AG04450 (cell line): ENCODE data around the gene SH2D3C. TPM values are rescaled to one million over a fixed set of nuclear protein-coding genes. Genes with fewer than 3 reads are reported as not detected.

Experiments
- CTCF ChIA-PET: fragments of 300-600, 350-600 bp; formaldehyde crosslinking; extraction: SDS; loops from one replicate; lab custom pipeline; 2022; ENCODE audit warnings: antibody characterized with exemption, inconsistent platforms; lab: Charles Lee
- POLR2A ChIA-PET: fragments of 350-600 bp; formaldehyde crosslinking; extraction: SDS; loops from one replicate; lab custom pipeline; 2021; ENCODE audit warnings: antibody characterized with exemption, inconsistent platforms; lab: Yijun Ruan, JAX
- DNase-seq: peaks from one replicate; pipeline ENCODE4 v3.0.0-alpha.2; 2011; ENCODE audit warnings: low read depth, low spot score
- H3K27ac ChIP-seq: one replicate; pipeline ENCODE4 v1.5.1; 2012; ENCODE audit warnings: low read depth, low read length, control low read depth
- H3K27me3 ChIP-seq: one replicate; pipeline ENCODE4 v1.6.0; 2012; ENCODE audit warnings: low read length; ENCODE audit not compliant: control insufficient read depth, insufficient read depth
- H3K4me3 ChIP-seq: 2 replicates; pipeline ENCODE4 v1.5.1; 2011; ENCODE audit warnings: mild to moderate bottlenecking, low read depth, low read length, control low read depth
- H3K9me3 ChIP-seq: 2 replicates; pipeline ENCODE4 v1.5.1; 2012; ENCODE audit warnings: low read length; ENCODE audit not compliant: control insufficient read depth, insufficient read depth
- CTCF ChIP-seq: IDR thresholded peaks from 2 replicates; pipeline ENCODE4 v1.5.1; 2011; ENCODE audit warnings: low read depth, low read length, control low read depth, inconsistent platforms
- polyA plus RNA-seq: library from polyadenylated mRNA; depleted of rRNA; stranded (reverse); fragments of >200 nt; gene quantifications from 2 replicates; pipeline ENCODE4 v1.2.3, GENCODE V29; 2011

The SH2D3C gene
- polyA plus RNA-seq, 1 experiment = not detected

- CTCF ChIA-PET = no interaction called here
- no peak for DNase-seq
- no peaks in the 10 kb centered on the region; the same call in 1 of the 2 replicates for H3K9me3 ChIP-seq
- no peak overlapping the region for H3K27ac ChIP-seq
- TF ChIP-seq CTCF = no peak
- POLR2A ChIA-PET = interaction anchor here (0.6 kb wide), 1 partner anchor 102 kb away, joined by 3 read pairs; no protein-coding TSS in a partner anchor
- H3K4me3 ChIP-seq = no peak overlapping the region
- H3K27me3 ChIP-seq = peaks cover 46% of the 10 kb centered on the region
These were observed 27.0 kb downstream of the SH2D3C start for GRCh38 chr9:127751269-127752054.

- H3K4me3 ChIP-seq = no peak overlapping the region
- CTCF ChIA-PET = no interaction called here
- no peak overlapping the region for H3K27ac ChIP-seq
- peaks cover 39% of the 10 kb centered on the region for H3K27me3 ChIP-seq
- DNase-seq = no peak
- POLR2A ChIA-PET = no interaction called here
- TF ChIP-seq CTCF = no peak
- H3K9me3 ChIP-seq = no peaks in the 10 kb centered on the region; the same call in 1 of the 2 replicates
These were observed 29.2 kb downstream of the SH2D3C start for GRCh38 chr9:127749090-127749787.

GRCh38 chr9:127746959-127747569 lies 31.4 kb downstream of the SH2D3C start:
- DNase-seq = no peak
- no peak for TF ChIP-seq CTCF
- no peaks in the 10 kb centered on the region; the same call in 1 of the 2 replicates for H3K9me3 ChIP-seq
- POLR2A ChIA-PET = no interaction called here
- peaks cover 27% of the 10 kb centered on the region for H3K27me3 ChIP-seq
- CTCF ChIA-PET = interaction anchor here (1.2 kb wide), 1 partner anchor 12 kb away, joined by 6 read pairs; the partner anchor contains the start of gene TOR2A
- H3K4me3 ChIP-seq = no peak overlapping the region
- H3K27ac ChIP-seq = no peak overlapping the region

- TF ChIP-seq CTCF = no peak
- peaks cover 21% of the 10 kb centered on the region for H3K27me3 ChIP-seq
- H3K4me3 ChIP-seq = no peak overlapping the region
- H3K9me3 ChIP-seq = no peaks in the 10 kb centered on the region; the same call in 1 of the 2 replicates
- no peak overlapping the region for H3K27ac ChIP-seq
- no peak for DNase-seq
- POLR2A ChIA-PET = interaction anchor here (0.6 to 0.7 kb wide), 3 partner anchors 19 to 172 kb away, joined by 3 to 11 read pairs (median 7); no protein-coding TSS in a partner anchor
- CTCF ChIA-PET = interaction anchor here (3.9 kb wide), 1 partner anchor 10 kb away, joined by 35 read pairs; the partner anchor contains the start of gene TOR2A
These were observed 33.9 kb downstream of the SH2D3C start for GRCh38 chr9:127744398-127745110.
